Hepatocyte (in vitro differentiated cells): ENCODE data around the gene ELMOD3.
"Not testable (repeated sequence)": the region's sequence is repeated elsewhere in the genome, so short reads cannot be mapped to it uniquely, and the experiment has no call there.

ENCODE experiments used
- EZH2 ChIP-seq: fragments of 200-600 bp; sonication (generic); IDR thresholded peaks from 2 replicates; pipeline ENCODE4 v1.6.1; 2016; ENCODE audit warnings: antibody characterized with exemption, mild to moderate bottlenecking, borderline replicate concordance
- EZH2phosphoT487 ChIP-seq: fragments of 200-600 bp; sonication (generic); IDR thresholded peaks from one replicate; pipeline ENCODE4 v1.6.1; 2018; ENCODE audit warnings: antibody characterized with exemption, mild to moderate bottlenecking, low read depth, moderate library complexity; ENCODE audit not compliant: unreplicated experiment, severe bottlenecking
- TF ChIP-seq, protein P1 (sequence below): fragments of 200-600 bp; sonication (generic); IDR thresholded peaks from 2 replicates; pipeline ENCODE4 v1.5.1; 2016; ENCODE audit warnings: antibody characterized with exemption, mild to moderate bottlenecking; ENCODE audit not compliant: poor library complexity

DNA sequence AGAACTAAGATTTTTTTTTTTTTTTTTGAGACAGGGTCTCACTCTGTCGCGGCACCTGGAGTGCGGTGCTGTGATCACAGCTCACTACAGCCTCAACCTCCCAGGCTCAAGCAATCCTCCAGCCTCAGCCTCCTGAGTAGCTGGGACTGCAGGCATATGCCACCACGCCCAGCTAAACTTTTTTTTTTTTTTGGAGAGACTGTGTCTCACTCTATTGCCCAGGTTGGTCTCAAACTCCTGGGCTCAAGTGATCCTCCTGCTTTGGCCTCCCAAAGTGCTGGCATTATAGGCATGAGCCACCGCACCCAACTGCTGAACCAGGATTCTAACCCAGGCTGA is 59.8 kb downstream of the ELMOD3 start:
- TF ChIP-seq, protein P1, sequence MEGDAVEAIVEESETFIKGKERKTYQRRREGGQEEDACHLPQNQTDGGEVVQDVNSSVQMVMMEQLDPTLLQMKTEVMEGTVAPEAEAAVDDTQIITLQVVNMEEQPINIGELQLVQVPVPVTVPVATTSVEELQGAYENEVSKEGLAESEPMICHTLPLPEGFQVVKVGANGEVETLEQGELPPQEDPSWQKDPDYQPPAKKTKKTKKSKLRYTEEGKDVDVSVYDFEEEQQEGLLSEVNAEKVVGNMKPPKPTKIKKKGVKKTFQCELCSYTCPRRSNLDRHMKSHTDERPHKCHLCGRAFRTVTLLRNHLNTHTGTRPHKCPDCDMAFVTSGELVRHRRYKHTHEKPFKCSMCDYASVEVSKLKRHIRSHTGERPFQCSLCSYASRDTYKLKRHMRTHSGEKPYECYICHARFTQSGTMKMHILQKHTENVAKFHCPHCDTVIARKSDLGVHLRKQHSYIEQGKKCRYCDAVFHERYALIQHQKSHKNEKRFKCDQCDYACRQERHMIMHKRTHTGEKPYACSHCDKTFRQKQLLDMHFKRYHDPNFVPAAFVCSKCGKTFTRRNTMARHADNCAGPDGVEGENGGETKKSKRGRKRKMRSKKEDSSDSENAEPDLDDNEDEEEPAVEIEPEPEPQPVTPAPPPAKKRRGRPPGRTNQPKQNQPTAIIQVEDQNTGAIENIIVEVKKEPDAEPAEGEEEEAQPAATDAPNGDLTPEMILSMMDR: not testable (repeated sequence)
- not testable (repeated sequence) for TF ChIP-seq EZH2phosphoT487, EZH2
